GM18508 (cell line): ENCODE results near the gene MTA1.
A peak's percentile ranks its signal among the peaks of the same experiment; 100 is the strongest.

Experiments used
- ATAC-seq: cut with Tn5 transposase; IDR thresholded peaks from one replicate; pipeline ENCODE4 v1.9.1; 2021; ENCODE audit warnings: moderate number of reproducible peaks; ENCODE audit not compliant: insufficient read depth, unreplicated experiment

The MTA1 gene

DNA sequence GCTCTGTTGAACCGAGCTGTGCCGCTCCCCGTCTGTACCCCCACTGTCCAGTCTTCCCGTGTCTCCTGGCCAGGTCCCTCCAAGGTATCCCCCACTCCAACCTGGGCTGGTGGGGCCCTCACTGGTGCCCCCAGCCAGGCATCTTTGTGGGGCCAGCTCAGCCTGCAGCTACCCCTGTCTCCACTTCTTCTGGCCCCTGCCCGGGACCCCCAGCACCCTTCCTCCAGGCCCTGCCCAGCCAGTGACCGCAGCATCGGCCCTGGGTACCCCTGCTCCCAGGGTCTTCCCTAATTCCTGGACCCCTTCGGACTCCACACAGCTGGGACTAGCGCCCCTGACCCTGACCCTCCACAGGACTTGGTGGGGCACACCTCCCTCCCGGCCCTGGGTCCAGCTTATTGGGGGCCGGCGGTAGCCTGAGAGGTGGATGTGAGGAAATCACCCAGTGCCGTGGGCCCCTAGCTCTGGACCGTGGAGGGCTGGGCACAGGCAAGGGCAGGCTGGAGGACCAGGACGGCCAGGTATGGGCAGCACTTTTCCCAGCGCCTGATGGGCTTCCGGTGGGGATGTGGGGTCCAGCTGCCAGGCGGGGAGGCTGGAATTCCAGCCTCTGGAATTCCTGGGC, 63.0 kb downstream of the MTA1 start:
- no peak for ATAC-seq

- ATAC-seq, result no peak
Observed at GRCh38 chr14:105483300-105484068, 63.9 kb downstream of the MTA1 start.

DNA sequence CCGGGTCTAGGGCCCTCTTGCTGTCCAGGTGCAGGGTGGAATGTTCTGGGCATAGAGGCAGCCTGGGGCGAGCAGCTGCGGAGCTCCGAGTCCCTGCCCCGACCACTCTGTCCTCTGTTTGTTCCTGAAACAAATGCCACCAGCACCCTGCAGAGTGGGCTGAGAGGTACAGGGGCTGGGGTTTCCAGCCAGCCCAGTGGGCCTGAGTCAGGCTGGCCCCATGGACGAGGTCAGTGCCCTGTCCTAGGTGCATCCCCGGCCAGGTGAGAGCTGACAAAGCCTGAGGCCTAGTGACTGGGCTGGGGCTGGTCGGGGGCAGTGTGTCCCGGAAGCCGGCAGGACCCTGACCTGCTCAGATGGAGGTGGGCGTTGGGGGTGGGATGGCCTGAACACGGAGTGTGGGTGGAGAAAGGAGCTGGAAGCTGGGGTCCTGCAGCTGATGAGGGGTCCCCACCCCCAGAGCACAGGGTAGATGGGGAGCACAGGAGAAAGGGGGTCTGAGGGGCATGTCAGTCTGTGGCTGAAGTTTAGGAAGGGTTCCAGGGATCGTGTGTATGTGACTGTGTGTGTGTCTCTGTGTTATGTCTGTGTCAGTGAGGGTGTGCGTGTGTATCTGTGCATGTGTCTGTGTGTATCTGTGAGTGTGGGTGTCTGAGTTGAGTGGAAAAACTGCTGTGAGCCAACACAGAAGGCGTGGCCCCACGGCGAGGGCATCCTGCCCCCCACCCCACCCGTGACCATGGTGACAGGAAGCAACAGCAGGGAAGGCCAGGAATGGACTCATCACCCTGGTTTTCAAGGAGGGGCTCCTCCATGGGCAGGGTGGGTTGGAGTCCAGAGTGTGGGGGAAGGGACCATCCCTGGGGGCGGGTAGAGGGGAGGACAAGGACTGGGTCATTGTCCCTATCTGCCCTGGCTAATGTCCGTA, 64.7 kb downstream of the MTA1 start:
- no peak for ATAC-seq

DNA sequence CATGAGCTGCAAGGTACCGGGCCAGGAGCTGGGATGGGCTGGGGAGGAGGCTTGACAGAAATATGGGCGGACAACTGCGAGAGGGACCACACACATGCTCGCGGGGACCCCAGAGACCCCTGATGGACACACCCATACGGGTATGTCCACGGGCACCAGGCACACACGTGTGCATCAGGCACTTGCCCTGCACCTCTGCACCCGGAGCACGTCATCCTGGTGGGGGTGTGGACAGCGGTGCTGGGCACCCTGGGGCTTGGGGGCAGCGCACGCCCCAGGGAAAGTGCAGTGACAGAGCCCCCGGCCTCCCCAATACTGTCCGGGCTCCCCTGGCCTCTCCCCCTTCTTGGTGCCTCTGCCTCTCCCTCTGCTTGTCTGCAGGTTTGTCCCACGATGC, 65.4 kb downstream of the MTA1 start:
- ATAC-seq, result no peak

- no peak for ATAC-seq
Observed at GRCh38 chr14:105485739-105486162, 66.1 kb downstream of the MTA1 start.

DNA sequence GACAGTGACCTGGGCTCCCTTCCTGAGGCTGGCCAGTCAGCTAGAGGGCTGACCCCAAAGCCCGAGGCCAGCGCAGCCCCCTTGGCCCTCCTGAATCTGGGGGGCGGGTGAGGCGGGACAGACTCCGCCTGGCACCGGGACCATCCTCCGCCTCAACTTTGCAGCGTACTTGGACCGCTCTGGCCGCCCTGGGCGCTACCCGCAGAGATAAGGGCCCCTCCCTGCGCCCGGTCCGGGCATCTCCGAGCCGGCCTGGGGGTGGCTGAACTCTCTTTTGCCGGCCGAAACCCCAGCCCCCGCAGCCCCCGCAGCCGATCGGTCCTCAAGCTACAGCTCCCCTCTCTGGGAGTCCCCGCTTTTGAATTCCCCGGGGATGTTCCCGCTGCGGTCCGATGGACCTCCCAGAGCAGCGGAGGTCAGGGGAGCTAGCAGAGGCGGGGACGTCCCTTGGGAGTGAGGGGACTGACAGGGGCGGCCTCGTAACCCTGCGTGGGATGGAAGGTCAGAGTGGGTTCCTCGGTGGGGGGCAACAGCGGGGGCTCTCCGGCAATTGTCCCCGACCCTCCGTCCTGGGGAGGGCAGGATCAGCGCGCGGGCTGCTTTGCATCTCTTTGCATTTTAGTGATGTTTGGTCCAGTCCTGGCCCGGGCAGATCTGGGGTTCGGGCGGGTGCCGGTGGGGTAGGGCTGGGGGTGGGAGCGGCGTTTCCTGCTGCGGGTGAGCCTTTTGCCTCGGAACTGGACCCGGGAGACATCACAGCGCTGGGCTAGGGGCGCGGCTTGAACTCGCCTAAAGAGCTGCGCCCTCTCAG, 66.7 kb downstream of the MTA1 start, which contains the start of gene CRIP1:
TSS of gene CRIP1 (plus strand) at position 724 of the 811 bp plus-strand sequence. CDS start 374 bp downstream, outside the sequence.
- ATAC-seq, result no peak

DNA sequence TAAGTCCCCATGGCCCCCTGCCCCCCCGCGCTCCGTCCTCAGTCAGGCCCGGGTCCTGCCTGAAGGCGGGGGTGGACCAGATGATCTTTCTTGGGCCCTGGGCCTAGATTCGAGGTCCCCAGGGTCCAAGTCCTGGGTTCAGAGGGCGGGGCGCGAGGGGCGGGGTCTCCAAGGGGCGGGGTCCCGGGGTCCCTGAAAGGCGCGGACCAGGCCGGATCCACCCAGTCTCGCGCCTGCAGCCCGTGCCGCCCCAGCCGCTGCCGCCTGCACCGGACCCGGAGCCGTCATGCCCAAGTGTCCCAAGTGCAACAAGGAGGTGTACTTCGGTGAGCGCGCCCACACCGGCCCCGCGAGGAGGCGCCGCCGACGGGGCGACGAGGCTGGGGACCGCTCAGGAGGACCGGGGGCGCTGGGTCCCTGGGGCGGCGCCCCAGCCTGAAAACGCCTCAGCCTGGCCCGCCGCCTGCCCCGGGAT, 67.4 kb downstream of the MTA1 start:
- ATAC-seq, result no peak

- ATAC-seq, result no peak
Observed at GRCh38 chr14:105487449-105487985, 67.9 kb downstream of the MTA1 start.

DNA sequence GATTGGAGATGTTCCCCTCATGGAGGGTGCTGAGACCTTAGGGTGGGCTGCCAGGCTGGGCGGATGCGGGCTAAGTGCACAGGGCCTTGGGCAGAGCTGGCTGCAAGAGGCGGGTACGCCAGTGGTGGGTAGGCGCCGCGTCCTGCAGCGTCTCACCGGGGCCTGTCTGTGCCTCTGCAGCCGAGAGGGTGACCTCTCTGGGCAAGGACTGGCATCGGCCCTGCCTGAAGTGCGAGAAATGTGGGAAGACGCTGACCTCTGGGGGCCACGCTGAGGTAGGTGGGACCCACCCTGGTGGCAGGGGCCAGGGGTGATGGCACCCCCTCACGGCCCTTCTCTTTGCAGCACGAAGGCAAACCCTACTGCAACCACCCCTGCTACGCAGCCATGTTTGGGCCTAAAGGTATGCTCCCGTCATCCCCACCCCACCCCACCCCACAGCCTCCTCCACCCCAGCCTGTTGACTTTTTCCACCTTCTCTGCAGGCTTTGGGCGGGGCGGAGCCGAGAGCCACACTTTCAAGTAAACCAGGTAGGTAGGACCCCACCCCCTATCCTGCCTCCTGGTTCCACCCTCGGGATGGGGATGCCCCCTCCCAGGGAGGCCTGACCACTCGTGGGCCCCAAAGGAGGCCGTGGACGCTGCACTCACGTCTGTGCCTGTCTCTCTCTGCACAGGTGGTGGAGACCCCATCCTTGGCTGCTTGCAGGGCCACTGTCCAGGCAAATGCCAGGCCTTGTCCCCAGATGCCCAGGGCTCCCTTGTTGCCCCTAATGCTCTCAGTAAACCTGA, 68.6 kb downstream of the MTA1 start:
- ATAC-seq, result no peak

DNA sequence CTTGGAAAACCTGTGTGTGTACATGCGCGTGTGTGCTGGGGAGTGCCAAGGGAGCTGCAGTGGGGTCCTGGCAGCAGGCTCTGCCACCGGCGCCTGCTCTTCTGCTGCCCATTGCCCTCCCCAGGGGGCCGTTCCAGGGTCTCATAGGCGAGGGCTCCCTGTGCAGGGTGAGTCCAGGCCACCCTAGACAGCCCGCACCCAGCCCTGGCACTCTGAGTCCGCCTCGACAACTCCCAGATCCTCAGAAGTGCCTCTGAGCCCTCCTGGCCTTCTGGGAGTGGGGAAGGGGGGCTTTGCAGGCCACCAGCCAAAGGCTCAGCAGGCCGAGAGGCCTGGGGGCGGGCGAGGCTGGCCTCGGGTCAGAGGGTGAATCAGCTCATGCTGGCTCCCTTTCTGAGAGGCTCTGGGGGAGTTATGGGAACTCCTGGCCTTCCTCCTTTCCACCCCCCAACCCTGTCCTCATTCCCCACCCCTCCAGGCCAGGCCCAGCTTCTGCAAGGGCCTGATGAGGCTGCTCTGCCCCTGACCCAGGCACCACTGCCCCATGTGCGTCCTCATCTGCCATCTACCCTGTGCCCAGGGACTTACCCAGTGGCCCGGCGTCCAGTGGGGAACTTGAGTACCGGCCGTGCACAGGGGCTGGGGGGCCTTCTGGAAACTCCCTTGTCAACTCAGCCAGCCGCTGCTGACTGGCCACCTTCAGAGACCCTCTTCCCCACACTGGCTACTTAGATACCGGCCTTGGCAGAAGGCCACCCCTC, 69.3 kb downstream of the MTA1 start:
- ATAC-seq, result no peak

- ATAC-seq, result no peak
Observed at GRCh38 chr14:105489542-105490266, 70.1 kb downstream of the MTA1 start.

- ATAC-seq, result no peak
Observed at GRCh38 chr14:105490267-105490571, 70.6 kb downstream of the MTA1 start.

GRCh38 chr14:105490572-105491365, 71.1 kb downstream of the MTA1 start, which contains the start of gene TEDC1:
Gene TEDC1, plus strand, starts transcription at chr14:105491246. Its CDS starts 130 bp downstream, at chr14:105491376.
- ATAC-seq, result peak; percentile 77

- ATAC-seq, result no peak
Observed at GRCh38 chr14:105491366-105491973, 71.8 kb downstream of the MTA1 start.

- ATAC-seq, result no peak
Observed at GRCh38 chr14:105492031-105492970, 72.7 kb downstream of the MTA1 start.
